GM19468 (cell line): Measurements from ENCODE around the gene NEDD9.

ENCODE experiments used
- ATAC-seq: cut with Tn5 transposase; IDR thresholded peaks from one replicate; pipeline ENCODE4 v1.9.1; 2021; ENCODE audit warnings: mild to moderate bottlenecking, moderate library complexity, moderate number of reproducible peaks; ENCODE audit not compliant: unreplicated experiment; ENCODE audit errors: extremely low read depth

Gene NEDD9

DNA sequence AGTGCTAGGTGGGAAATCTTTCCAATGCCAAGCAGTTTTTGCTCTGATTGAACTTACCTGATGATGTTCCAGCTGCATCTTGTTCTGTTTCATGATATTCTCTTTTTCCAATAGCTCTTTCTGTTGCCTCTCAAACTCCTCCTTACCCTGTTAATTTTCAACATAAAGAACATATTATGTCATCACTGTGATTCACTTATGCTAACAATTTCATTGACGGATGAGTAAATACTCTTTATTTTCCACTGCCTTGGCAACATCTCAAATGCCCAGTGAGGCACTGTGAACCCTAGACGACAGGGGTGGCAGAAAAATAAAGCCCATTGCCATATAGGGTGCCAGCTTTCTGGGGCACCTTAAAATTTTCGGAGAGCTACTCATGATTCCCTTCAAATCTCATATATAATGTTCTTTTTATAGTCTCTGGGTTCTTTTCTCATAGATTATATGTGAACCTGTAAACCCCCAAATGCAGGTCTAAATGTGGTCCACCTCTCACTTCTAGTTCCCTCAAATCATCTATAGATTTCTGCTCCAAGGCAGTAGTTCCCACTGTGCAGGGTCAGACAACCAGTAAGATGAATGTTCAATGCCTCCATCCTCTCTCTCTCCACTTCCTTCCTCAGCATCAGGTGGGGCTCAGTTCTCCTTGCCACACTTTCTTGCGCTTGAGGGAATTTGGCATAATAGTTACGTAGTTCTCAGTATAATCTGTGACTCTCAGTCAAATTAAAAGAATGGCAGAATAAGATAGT is 44.1 kb downstream of the NEDD9 start:
- ATAC-seq, result no peak

DNA sequence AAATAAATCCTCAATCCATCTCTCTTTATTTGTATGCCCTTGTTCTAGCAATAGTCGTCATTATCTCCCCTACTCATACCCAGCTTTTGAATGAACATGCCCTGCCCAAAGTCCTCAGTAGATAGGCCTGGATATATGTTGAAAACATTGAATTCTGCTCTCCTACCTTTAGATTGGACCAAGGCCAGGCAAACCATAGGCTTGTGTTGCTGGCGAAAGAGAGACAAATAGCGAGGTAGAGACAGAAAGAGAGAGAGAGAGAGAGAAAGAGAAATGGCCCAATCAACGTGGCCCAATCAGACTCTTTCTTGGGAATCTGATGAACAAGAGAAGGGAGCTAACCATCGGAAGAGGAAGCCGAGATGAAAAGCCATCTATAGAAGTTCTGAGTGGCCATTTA is 45.2 kb downstream of the NEDD9 start:
- no peak for ATAC-seq

- ATAC-seq, result no peak
Measured at GRCh38 chr6:11185204-11185842, 47.1 kb downstream of the NEDD9 start.

- ATAC-seq, result no peak
Measured at GRCh38 chr6:11183761-11184362, 48.6 kb downstream of the NEDD9 start.

DNA sequence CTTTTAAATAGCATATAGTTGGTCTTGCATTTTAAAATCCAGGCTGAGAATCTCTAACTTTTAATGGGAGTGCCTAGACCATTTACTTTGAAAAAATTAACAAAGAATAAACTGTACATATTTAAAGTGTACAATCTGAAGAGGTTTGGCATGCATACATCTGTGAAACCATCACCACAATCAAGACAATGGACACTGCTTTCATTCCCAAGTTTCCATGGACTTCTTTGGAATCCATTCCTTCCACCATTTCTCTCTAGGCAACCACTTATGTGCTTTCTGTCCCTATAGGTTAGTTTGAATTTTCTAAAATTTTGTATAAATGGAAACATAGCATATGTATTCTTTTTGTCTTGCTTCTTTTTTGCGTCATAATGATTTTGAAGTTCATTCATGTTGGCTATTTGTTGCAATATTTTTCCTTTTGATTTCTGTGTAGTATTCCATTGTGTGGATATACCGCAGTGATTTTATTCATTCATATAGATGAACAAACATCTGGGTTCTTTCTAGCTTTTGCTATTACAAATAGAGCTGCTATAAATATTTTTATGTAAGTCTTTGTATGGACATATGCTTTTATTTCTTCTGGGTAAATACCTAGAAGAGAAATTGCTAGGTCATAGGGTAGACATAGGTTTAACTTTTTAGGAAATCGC is 50.9 kb downstream of the NEDD9 start:
- no peak for ATAC-seq

DNA sequence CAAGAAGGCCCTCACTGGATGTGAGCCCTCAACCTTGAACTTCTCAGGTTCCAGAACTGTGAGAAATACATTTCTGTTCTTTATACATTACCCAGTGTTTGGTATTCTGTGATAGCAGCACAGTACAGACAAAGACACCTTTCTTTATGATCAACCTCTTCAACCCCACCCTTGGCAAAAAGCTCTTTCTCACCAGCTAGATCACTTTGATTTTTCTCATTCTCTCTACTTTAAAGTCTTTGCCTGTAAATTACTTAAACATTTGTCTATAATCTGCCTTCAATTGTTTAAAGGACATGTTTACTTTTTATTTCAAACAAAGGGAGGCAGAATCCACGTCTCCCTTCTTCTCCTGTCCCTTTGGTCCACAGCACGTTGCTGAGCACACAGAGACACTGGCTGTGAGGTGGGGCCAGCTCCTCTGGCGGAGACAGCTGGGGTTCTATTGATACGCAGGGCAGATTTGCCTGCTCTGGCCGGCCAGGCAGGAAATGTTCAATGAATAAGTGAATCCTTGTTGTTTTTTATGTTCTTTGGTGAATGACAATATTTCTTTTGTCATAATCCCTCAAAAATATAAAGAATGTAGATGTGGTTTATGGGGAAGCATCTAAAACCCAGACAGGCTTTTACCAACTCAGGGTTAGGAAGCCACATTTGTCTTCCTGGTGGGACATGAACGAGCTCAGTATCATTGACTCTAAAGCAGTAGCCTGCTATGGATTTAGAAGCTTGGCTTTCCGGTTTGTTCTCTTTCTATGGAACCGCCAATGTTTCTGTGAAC is 52.9 kb downstream of the NEDD9 start:
- no peak for ATAC-seq

- no peak for ATAC-seq
Measured at GRCh38 chr6:11179088-11179418, 53.4 kb downstream of the NEDD9 start.

GRCh38 chr6:11177271-11177670 is 55.2 kb downstream of the NEDD9 start:
- ATAC-seq, result no peak

GRCh38 chr6:11174242-11174611 is 58.2 kb downstream of the NEDD9 start:
- no peak for ATAC-seq

- ATAC-seq, result no peak
Measured at GRCh38 chr6:11172501-11173327, 59.8 kb downstream of the NEDD9 start.

GRCh38 chr6:11171952-11172351 is 60.5 kb downstream of the NEDD9 start:
- no peak for ATAC-seq

DNA sequence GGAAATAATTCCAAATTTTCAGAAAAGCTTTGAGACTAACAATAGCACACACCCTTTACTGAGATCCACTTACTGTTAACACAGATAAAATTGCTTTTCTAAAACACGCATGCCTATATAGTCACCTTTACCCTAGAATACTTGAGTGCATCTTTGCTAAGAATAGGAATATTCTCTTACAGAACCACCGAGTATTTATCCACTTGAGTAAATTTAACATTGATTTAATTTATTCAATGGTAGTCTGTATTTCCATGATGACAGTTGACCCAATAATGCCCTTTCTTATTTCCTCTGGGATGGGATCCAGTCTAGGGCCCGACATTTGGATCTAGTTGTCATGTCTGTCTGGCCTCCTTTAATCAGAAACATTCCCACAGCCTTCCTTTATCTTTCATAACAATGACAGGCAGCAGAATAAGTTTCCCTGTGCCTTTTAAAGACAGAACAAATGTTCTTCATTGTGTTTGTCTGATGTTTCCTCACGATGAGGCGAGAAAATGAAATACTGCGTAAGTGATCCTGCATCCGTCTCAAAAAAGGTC is 64.3 kb downstream of the NEDD9 start:
- no peak for ATAC-seq

DNA sequence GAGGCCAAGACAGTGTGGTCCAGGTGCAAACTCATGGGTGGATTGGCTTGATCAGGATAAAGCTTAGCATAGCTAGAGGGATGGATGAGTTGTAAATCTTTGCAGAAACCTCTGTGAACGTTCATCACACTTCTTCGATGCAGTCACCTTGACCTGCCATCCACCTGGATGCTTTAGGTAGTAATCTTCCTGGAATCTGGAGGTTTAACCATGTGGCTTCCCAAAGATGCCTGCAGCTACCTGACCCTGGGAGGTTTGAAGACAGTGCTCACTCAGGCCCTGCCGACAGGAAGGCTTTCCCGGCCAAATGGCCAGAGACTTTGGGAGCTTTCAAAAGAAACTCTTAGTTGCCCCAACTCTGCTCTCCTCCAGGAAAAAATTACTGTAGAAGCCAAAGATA is 65.5 kb downstream of the NEDD9 start:
- ATAC-seq, result no peak

DNA sequence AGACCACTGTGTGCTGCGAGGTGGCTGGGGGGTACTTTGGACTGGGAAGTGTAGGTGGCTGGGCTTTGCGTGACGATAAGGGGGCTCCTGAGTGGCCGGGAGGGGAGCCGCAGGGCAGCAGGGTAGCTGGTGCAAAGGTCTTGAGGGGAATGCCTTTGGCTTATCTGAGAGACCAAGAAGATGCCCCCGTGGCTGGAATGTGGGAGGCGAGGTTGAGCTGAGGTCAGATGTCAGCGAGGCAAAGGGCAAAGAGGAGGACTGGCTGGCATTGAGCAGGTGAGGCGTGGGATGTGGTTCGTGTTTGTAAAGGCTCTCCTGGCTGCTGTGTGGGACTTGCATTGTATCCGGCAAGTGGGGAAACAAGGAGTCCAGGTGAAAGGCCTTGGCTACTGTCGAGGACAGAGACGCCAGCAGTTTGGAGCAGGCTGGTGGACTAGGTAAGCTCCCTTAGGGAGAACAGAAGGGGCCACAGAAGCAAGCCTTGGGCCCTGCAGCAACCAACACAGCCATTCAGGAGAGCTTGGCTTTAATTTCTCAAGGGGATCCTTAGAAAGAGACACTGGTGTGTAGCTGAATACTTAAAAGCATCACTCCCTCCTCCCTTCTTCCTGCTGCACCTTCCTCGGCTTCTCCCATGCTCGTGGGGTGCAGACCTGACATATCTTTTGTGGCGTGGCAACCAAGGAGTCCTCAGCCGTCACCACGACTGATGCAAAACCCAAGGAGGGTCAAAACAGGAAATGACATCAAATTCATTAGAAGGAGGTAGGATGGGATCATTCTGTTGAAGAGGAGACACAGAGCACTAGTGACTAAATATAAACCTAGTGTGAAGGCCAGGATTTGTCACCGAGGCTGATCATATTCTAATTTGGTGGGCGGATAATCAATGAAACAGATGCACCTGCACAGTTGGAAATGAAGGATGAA is 67.5 kb downstream of the NEDD9 start:
- ATAC-seq, result no peak

DNA sequence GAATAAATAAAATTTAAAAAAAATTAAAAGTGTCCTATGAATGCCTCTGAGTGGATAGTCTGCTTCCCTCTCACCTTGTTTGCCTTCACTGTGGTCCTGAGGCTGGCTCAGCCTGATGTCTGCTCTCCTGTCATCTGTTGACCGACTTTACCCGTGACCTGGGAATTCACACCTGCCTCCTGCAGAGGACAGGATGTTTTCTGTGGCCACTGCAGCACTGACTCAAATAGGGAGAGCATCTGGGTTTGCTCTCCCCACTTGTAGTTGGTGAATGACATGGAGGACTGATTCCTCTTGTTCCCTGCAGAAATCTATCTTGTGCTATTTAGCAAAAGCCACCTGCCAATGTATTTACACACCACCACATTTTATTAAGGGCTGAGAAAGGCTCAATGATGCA is 68.5 kb downstream of the NEDD9 start:
- no peak for ATAC-seq

DNA sequence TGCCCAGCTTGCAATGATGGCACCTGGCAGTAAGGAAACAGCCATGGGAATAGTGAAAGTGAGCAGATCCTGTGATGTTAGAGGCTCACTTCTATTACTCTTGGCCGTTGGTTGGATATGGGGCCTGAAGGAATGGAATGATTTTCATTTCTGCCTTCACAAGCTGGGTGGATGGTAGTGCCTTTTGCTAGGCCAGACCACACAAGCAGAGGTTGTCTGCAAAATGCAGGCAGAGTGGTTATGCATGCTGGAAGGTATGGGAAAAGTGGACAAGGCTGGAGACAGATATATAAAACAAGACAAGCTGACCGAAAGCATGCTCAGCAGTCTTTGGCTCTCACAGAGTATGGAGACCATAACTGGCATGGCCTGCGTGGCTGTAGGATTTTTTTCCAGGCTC is 70.2 kb downstream of the NEDD9 start:
- no peak for ATAC-seq

- ATAC-seq, result no peak
Measured at GRCh38 chr6:11161031-11161956, 71.2 kb downstream of the NEDD9 start.
